ENCODE data around the gene GJB4.

GRCh38 chr1:34776911-34777310 is 17.4 kb downstream of the GJB4 start:
- no peak for TF ChIP-seq POLR2A (IDR thresholded peaks at IDR 0.05)
- TF ChIP-seq CTCF (IDR thresholded peaks at IDR 0.05), result no peak
- TF ChIP-seq POLR2AphosphoS5 (IDR thresholded peaks at IDR 0.05), result no peak
